GM12878 (cell line): ENCODE data around the gene PDZRN3. TPM values are rescaled to one million over a fixed set of nuclear protein-coding genes. Genes with fewer than 3 reads are reported as not detected.

Experiments used
- ATAC-seq: fragments of 200-7000 bp; cut with Tn5 transposase; 3 replicates; pipeline ENCODE4 v1.9.1; 2020; ENCODE audit warnings: mild to moderate bottlenecking, moderate library complexity
- BruUV-seq: library from RNA; stranded (reverse); fragments of 400-500 nt; replicated peaks from 2 replicates; lab custom pipeline; 2021; lab: Mats Ljungman, UMichigan
- CTCF ChIA-PET: fragments of 300-600 bp; sonication (Branson Sonifier 250); formaldehyde crosslinking; extraction: SDS; loops from one replicate; lab custom pipeline; 2021; ENCODE audit warnings: inconsistent platforms; lab: Yijun Ruan, JAX
- POLR2A ChIA-PET: fragments of 350-600 bp; formaldehyde crosslinking; extraction: SDS; loops from one replicate; lab custom pipeline; 2021; ENCODE audit warnings: inconsistent platforms; lab: Charles Lee
- RAD21 ChIA-PET: fragments of 300-600 bp; sonication (Branson Sonifier 250); formaldehyde crosslinking; loops from one replicate; lab custom pipeline; 2023; ENCODE audit warnings: antibody characterized with exemption; ENCODE audit not compliant: unreplicated experiment; lab: Charles Lee
- SMC1A ChIA-PET: fragments of 300-600 bp; sonication (Branson Sonifier 250); formaldehyde crosslinking; loops from one replicate; lab custom pipeline; 2023; ENCODE audit not compliant: unreplicated experiment, uncharacterized antibody; lab: Charles Lee
- DNase-seq: peaks from one replicate; pipeline ENCODE4 v3.0.0-alpha.2; 2011; ENCODE audit warnings: low read depth, low spot score
- FAIRE-seq: peaks from 3 replicates; lab custom pipeline; 2011; peaks lifted over from hg19 to GRCh38; lab: Jason Lieb, UNC
- H2AFZ ChIP-seq: 2 replicates; pipeline ENCODE4 v1.6.0; 2011; ENCODE audit warnings: low read depth, low read length, control low read depth; ENCODE audit not compliant: control insufficient read depth
- H3K27ac ChIP-seq: 2 replicates; pipeline ENCODE4 v1.5.1; 2011; ENCODE audit warnings: control low read depth; ENCODE audit not compliant: control insufficient read depth, insufficient read depth
- H3K27me3 ChIP-seq, 2 experiments: replicated peaks in 1 of 2; 2 replicates each; pipeline versions ENCODE4 v1.6.0 to v1.6.1; 2011; ENCODE audit warnings: low read length in 1 of 2; ENCODE audit not compliant: control insufficient read depth in 2 of 2, insufficient read depth in 2 of 2
- H3K36me3 ChIP-seq, 2 experiments: 2 replicates each; pipeline ENCODE4 v1.5.1; 2011; ENCODE audit warnings: low read length in 1 of 2; ENCODE audit not compliant: control insufficient read depth in 2 of 2, insufficient read depth in 2 of 2
- H3K4me1 ChIP-seq: 2 replicates; pipeline ENCODE4 v1.6.1; 2011; ENCODE audit warnings: mild to moderate bottlenecking, low read length, moderate library complexity, mixed read lengths; ENCODE audit not compliant: control insufficient read depth, insufficient read depth
- H3K4me2 ChIP-seq: 2 replicates; pipeline ENCODE4 v1.6.0; 2011; ENCODE audit warnings: control low read depth; ENCODE audit not compliant: control insufficient read depth, insufficient read depth
- H3K4me3 ChIP-seq: fragments of 200-600 bp; sonication (generic); 2 replicates; pipeline ENCODE4 v1.5.1; 2016
- H3K79me2 ChIP-seq: 2 replicates; pipeline ENCODE4 v1.6.0; 2011; ENCODE audit warnings: low read length; ENCODE audit not compliant: control insufficient read depth, insufficient read depth
- H3K9ac ChIP-seq: 2 replicates; pipeline ENCODE4 v1.8.0; 2011; ENCODE audit warnings: low read length, control low read depth, mixed read lengths; ENCODE audit not compliant: control insufficient read depth, insufficient read depth
- H3K9me3 ChIP-seq: replicated peaks from 3 replicates; pipeline ENCODE4 v1.5.1; 2011; ENCODE audit warnings: mild to moderate bottlenecking, low read length; ENCODE audit not compliant: control insufficient read depth, insufficient read depth
- H4K20me1 ChIP-seq: 2 replicates; pipeline ENCODE4 v1.6.0; 2011; ENCODE audit not compliant: control insufficient read depth, insufficient read depth
- BHLHE40 ChIP-seq, 2 experiments: fragments of 450-650 bp in 1 of 2; IDR thresholded peaks; 2 replicates each; pipeline ENCODE4 v1.6.1; 2011 to 2017; ENCODE audit warnings: low read depth in 2 of 2, borderline replicate concordance in 1 of 2, improper control_type of control experiment in 1 of 2, low read length in 1 of 2, mild to moderate bottlenecking in 1 of 2
- CHD1 ChIP-seq: IDR thresholded peaks from 2 replicates; pipeline ENCODE4 v1.6.1; 2012; ENCODE audit warnings: low read depth, low read length, improper control_type of control experiment
- CREB1 ChIP-seq: IDR thresholded peaks from 2 replicates; pipeline ENCODE4 v1.6.1; 2012; ENCODE audit warnings: low read depth, mild to moderate bottlenecking, inconsistent platforms
- ESRRA ChIP-seq: IDR thresholded peaks from 2 replicates; pipeline ENCODE4 v1.6.1; 2012; ENCODE audit warnings: mild to moderate bottlenecking, low read length, improper control_type of control experiment
- NFXL1 ChIP-seq: fragments of 450-650 bp; IDR thresholded peaks from 2 replicates; pipeline ENCODE4 v1.6.1; 2017; ENCODE audit warnings: antibody characterized with exemption, mild to moderate bottlenecking, borderline replicate concordance
- RAD21 ChIP-seq: IDR thresholded peaks from 2 replicates; pipeline ENCODE4 v1.6.1; 2011; ENCODE audit warnings: mild to moderate bottlenecking, low read depth, low read length, moderate library complexity; ENCODE audit not compliant: insufficient read depth
- RBBP5 ChIP-seq: fragments of 200-600 bp; sonication (generic); conservative IDR thresholded peaks from 2 replicates; pipeline ENCODE4 v1.6.1; 2016
- TCF12 ChIP-seq: IDR thresholded peaks from 2 replicates; pipeline ENCODE4 v1.6.1; 2011; ENCODE audit warnings: low read depth, mild to moderate bottlenecking, low read length
- ZNF687 ChIP-seq: fragments of 450-650 bp; IDR thresholded peaks from 2 replicates; pipeline ENCODE4 v1.6.1; 2017; ENCODE audit warnings: mild to moderate bottlenecking, moderate library complexity
- WGBS: methylation state at CpG from one replicate; pipeline ENCODE4 v1.1.6; 2016; ENCODE audit warnings: low lambda C conversion rate; ENCODE audit not compliant: insufficient replicate concordance, insufficient coverage; ENCODE audit errors: missing lambda C conversion rate; 5-methylcytosine and 5-hydroxymethylcytosine counted together
- in situ Hi-C: fragments of 300-500 bp; cut with MboI; formaldehyde crosslinking; loops from 9 replicates; pipeline ENCODE4 v1.14.3; 2018; ENCODE audit warnings: mixed read lengths
- intact Hi-C: fragments of 100-400 bp; cut with micrococcal nuclease; formaldehyde crosslinking; loops from one replicate; pipeline ENCODE4 v1.14.2; 2022; ENCODE audit not compliant: unreplicated experiment
- polyA plus RNA-seq, 11 experiments: library from polyadenylated mRNA; depleted of rRNA in 4 of 11; unstranded in 6 of 11; stranded (reverse) in 5 of 11; fragments of >200 nt; fragmentation: Nextera tagmentation in 4 of 11; fragmentation: Illumina TruSeq in 1 of 11; extraction: Ambion mirVana in 4 of 11; extraction: Trizol in 1 of 11; gene quantifications; 1 replicate in 1 of 11; 2 replicates in 10 of 11; pipeline versions ENCODE4 v1.2.1 to v1.2.3, GENCODE V29; 2011 to 2016; ENCODE audit warnings: inconsistent platforms in 2 of 11, missing spikeins in 2 of 11, low read depth in 1 of 11
- total RNA-seq, 4 experiments: library from RNA; depleted of rRNA in 3 of 4; stranded (reverse); fragments of >200 nt in 3 of 4; fragmentation: Illumina TruSeq in 1 of 4; extraction: Trizol in 1 of 4; gene quantifications; 2 replicates each; pipeline versions ENCODE4 v1.2.1 to v1.2.3, GENCODE V29; 2013 to 2021

The PDZRN3 gene
- total and polyA plus RNA-seq, 10 of the 15 experiments (the other 5 are each of a cell fraction or from before 2014, with no cell fraction given) = 0.07 to 0.37 (median 0.12) TPM; not detected in 6

DNA sequence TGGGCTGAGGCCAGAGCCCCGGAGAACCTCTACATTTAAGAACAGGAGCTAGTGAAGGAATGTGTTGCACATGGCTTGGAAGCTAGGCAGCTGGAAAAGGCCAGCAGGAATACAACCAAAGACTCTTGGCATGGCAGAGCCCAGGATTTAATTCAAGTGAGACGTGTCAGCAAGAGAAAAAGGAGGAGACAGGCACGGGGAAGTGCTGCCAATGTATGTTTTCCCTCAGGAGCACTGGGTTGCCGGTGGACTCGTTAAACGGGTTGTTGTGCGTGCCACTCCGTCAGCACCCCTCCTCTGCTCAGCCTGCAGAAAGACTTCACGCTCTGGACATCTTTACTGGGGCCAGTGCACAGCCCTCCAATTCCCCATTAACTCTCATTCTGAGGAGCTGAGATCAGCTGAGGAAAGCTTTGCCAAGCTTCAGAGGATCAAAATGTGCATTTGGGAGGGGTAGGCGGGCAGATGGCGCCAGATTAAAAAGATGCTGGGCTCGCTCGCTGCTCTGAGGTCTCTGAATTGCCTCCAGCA, 103.7 kb downstream of the PDZRN3 start (continued):
- TF ChIP-seq BHLHE40 (IDR thresholded peaks at IDR 0.05; ENCODE audit: borderline replicate concordance in 1 of 2, low read depth in 2 of 2, low read length in 1 of 2) (no peak), CHD1 (no peak)

- in situ Hi-C loops = no loop called here
- no peak for DNase-seq
- ChIA-PET RAD21 (no interaction called here), POLR2A (no interaction called here), SMC1A (no interaction called here), CTCF (no interaction called here)
- H3K36me3 ChIP-seq = no peaks in the 10 kb centered on the region
- intact Hi-C loops = no loop called here
- no peak overlapping the region for H3K27ac ChIP-seq
- TF ChIP-seq RAD21 = no peak
- no peak for TF ChIP-seq TCF12
- no peak for TF ChIP-seq ESRRA
- TF ChIP-seq NFXL1 = no peak
- TF ChIP-seq CREB1 = no peak
- TF ChIP-seq ZNF687 = no peak
- no peak for TF ChIP-seq RBBP5
- no peak overlapping the region for H3K9ac ChIP-seq
- H4K20me1 ChIP-seq = no peaks in the 10 kb centered on the region
- H2AFZ ChIP-seq = no peak overlapping the region
- WGBS = 11% methylated on average over 5 of the region's 5 CpGs
- H3K4me1 ChIP-seq = no peaks in the 10 kb centered on the region
- H3K9me3 ChIP-seq = no peaks in the 10 kb centered on the region
- ATAC-seq = no peak
- no peak overlapping the region for H3K4me2 ChIP-seq
- no peaks in the 10 kb centered on the region; a peak in 2 of 4 replicates for H3K27me3 ChIP-seq
- no TSS peak for BruUV-seq
- no peak overlapping the region for H3K4me3 ChIP-seq
- H3K79me2 ChIP-seq = no peaks in the 10 kb centered on the region
- no peak for FAIRE-seq
Observed at GRCh38 chr3:73516631-73517030, 108.1 kb downstream of the PDZRN3 start.
